Osteocyte (in vitro differentiated cells): ENCODE data around the gene EFHD2. TPM values are rescaled to one million over a fixed set of nuclear protein-coding genes. Genes with fewer than 3 reads are reported as not detected.
"Not testable (repeated sequence)": the region's sequence is repeated elsewhere in the genome, so short reads cannot be mapped to it uniquely, and the experiment has no call there.

Experiments used
- DNase-seq: peaks from one replicate; pipeline ENCODE4 v3.0.0; 2021; ENCODE audit warnings: mixed read lengths; ENCODE audit not compliant: unreplicated experiment; ENCODE audit errors: extremely low spot score
- H3K27ac Mint-ChIP-seq: one replicate; pipeline ENCODE4 v1.8.0; 2021; ENCODE audit warnings: mild to moderate bottlenecking, mixed read lengths; ENCODE audit not compliant: unreplicated experiment
- H3K27me3 Mint-ChIP-seq: one replicate; pipeline ENCODE4 v1.8.0; 2021; ENCODE audit warnings: mixed read lengths; ENCODE audit not compliant: unreplicated experiment
- H3K36me3 Mint-ChIP-seq: one replicate; pipeline ENCODE4 v1.8.0; 2021; ENCODE audit warnings: mixed read lengths; ENCODE audit not compliant: unreplicated experiment
- H3K4me1 Mint-ChIP-seq: one replicate; pipeline ENCODE4 v1.8.0; 2021; ENCODE audit warnings: mixed read lengths; ENCODE audit not compliant: unreplicated experiment
- H3K4me3 Mint-ChIP-seq: one replicate; pipeline ENCODE4 v1.8.0; 2021; ENCODE audit warnings: mild to moderate bottlenecking, moderate library complexity, mixed read lengths; ENCODE audit not compliant: unreplicated experiment
- H3K9me3 Mint-ChIP-seq: one replicate; pipeline ENCODE4 v1.8.0; 2021; ENCODE audit warnings: mixed read lengths; ENCODE audit not compliant: unreplicated experiment
- CTCF ChIP-seq: fragments of 200-600 bp; sonication (generic); IDR thresholded peaks from 2 replicates; pipeline ENCODE4 v1.5.0; 2021; ENCODE audit warnings: antibody characterized with exemption, mild to moderate bottlenecking, moderate library complexity
- total RNA-seq: library from RNA; stranded (reverse); gene quantifications from 2 replicates; pipeline ENCODE4 v1.2.1, GENCODE V29; 2021

The EFHD2 gene
- total RNA-seq, 1 donor from 2014 or later: 20.3 TPM

- TF ChIP-seq CTCF: no peak
- H3K4me3 Mint-ChIP-seq: no peak overlapping the region
- no peaks in the 10 kb centered on the region for H3K27me3 Mint-ChIP-seq
- no peak for DNase-seq
- no peaks in the 10 kb centered on the region for H3K9me3 Mint-ChIP-seq
- H3K36me3 Mint-ChIP-seq: peaks cover 3% of the 10 kb centered on the region
- H3K4me1 Mint-ChIP-seq: peaks cover 14% of the 10 kb centered on the region
- no peak overlapping the region for H3K27ac Mint-ChIP-seq
These were observed 15.8 kb downstream of the EFHD2 start for GRCh38 chr1:15425521-15425920.

- H3K4me3 Mint-ChIP-seq: no peak overlapping the region
- H3K27ac Mint-ChIP-seq: peak overlapping the region; percentile 0
These were observed 16.3 kb downstream of the EFHD2 start for GRCh38 chr1:15425958-15426357.

GRCh38 chr1:15426492-15427279 lies 17.0 kb downstream of the EFHD2 start:
- H3K36me3 Mint-ChIP-seq: peaks cover 3% of the 10 kb centered on the region

More at GRCh38 chr1:15425958-15426357, 16.3 kb downstream of the EFHD2 start:
- no peak for DNase-seq
- TF ChIP-seq CTCF: no peak
- H3K9me3 Mint-ChIP-seq: no peaks in the 10 kb centered on the region
- peaks cover 14% of the 10 kb centered on the region for H3K4me1 Mint-ChIP-seq
- H3K27me3 Mint-ChIP-seq: no peaks in the 10 kb centered on the region
- peaks cover 3% of the 10 kb centered on the region for H3K36me3 Mint-ChIP-seq

GRCh38 chr1:15427280-15427666 lies 17.6 kb downstream of the EFHD2 start:
- H3K36me3 Mint-ChIP-seq: peaks cover 3% of the 10 kb centered on the region

More at GRCh38 chr1:15426492-15427279, 17.0 kb downstream of the EFHD2 start:
- Mint-ChIP-seq H3K27ac (peak overlapping the region; percentile 27), H3K4me3 (no peak overlapping the region), H3K4me1 (peaks cover 14% of the 10 kb centered on the region), H3K9me3 (no peaks in the 10 kb centered on the region), H3K27me3 (no peaks in the 10 kb centered on the region)
- DNase-seq: no peak
- no peak for TF ChIP-seq CTCF

GRCh38 chr1:15428252-15428651 lies 18.6 kb downstream of the EFHD2 start:
- H3K4me3 Mint-ChIP-seq, H3K9me3 Mint-ChIP-seq, H3K36me3 Mint-ChIP-seq, DNase-seq, H3K27ac Mint-ChIP-seq, H3K27me3 Mint-ChIP-seq: not testable (repeated sequence)
- peaks cover 17% of the 10 kb centered on the region for H3K4me1 Mint-ChIP-seq

More at GRCh38 chr1:15427280-15427666, 17.6 kb downstream of the EFHD2 start:
- TF ChIP-seq CTCF: no peak
- Mint-ChIP-seq H3K27me3 (no peaks in the 10 kb centered on the region), H3K27ac (peak overlapping the region; percentile 27), H3K4me1 (peaks cover 14% of the 10 kb centered on the region), H3K4me3 (no peak overlapping the region), H3K9me3 (no peaks in the 10 kb centered on the region)
- DNase-seq: no peak
